Breast epithelium (tissue), 3 donors: Measurements from ENCODE around the gene TYW1.

ENCODE experiments used
- POLR2A ChIP-seq: fragments of 450-650 bp; IDR thresholded peaks from one replicate; pipeline ENCODE4 v1.6.1; 2016; ENCODE audit warnings: antibody characterized with exemption, mild to moderate bottlenecking, moderate library complexity
- POLR2AphosphoS5 ChIP-seq, 3 donors: sonication (generic); formaldehyde crosslinking; IDR thresholded peaks; one replicate each; pipeline ENCODE4 v1.6.1; 2017; ENCODE audit warnings: antibody characterized with exemption in 3 of 3
- TF ChIP-seq, protein P1 (sequence below), 3 donors: fragments of 450-650 bp; IDR thresholded peaks; one replicate each; pipeline ENCODE4 v1.5.1; 2016 to 2017; ENCODE audit warnings: antibody characterized with exemption in 3 of 3, mild to moderate bottlenecking in 3 of 3, moderate library complexity in 3 of 3

DNA sequence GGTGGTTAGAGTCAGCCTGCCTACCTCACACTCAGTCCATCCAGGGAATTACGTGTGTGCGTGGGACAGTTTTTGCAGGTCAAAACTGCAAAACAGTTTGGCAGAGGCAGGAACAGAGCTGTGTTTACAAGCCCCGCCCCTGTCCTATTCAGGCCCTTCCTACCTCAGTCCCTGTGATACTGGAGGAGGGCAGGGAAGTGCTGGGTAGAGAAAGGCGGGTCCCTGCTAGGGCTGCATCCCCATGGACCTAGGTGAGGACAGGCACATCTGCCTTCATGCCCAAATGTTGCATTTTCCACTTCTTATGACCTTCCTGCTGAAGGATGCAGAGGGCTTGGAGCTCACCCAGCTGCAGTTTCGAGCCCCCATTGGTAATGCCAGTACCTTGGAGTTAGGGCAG, 26.3 kb upstream of the TYW1 start:
- TF ChIP-seq, protein P1, sequence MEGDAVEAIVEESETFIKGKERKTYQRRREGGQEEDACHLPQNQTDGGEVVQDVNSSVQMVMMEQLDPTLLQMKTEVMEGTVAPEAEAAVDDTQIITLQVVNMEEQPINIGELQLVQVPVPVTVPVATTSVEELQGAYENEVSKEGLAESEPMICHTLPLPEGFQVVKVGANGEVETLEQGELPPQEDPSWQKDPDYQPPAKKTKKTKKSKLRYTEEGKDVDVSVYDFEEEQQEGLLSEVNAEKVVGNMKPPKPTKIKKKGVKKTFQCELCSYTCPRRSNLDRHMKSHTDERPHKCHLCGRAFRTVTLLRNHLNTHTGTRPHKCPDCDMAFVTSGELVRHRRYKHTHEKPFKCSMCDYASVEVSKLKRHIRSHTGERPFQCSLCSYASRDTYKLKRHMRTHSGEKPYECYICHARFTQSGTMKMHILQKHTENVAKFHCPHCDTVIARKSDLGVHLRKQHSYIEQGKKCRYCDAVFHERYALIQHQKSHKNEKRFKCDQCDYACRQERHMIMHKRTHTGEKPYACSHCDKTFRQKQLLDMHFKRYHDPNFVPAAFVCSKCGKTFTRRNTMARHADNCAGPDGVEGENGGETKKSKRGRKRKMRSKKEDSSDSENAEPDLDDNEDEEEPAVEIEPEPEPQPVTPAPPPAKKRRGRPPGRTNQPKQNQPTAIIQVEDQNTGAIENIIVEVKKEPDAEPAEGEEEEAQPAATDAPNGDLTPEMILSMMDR (IDR thresholded peaks at IDR 0.05), result no peak
- TF ChIP-seq POLR2A (no peak), POLR2AphosphoS5 (IDR thresholded peaks at IDR 0.05) (no peak)
